MCF 10A (cell line): ENCODE data around the gene TMEM220. TPM values are rescaled to one million over a fixed set of nuclear protein-coding genes. Genes with fewer than 3 reads are reported as not detected.

ENCODE experiments used
- BruUV-seq: library from RNA; stranded (reverse); fragments of 400-500 nt; replicated peaks from 2 replicates; lab custom pipeline; 2021; lab: Mats Ljungman, UMichigan
- CTCF ChIA-PET: fragments of 300-600 bp; sonication (Branson Sonifier 250); formaldehyde crosslinking; extraction: SDS; loops from one replicate; lab custom pipeline; 2021; ENCODE audit warnings: antibody characterized with exemption, inconsistent platforms; lab: Yijun Ruan, JAX
- POLR2A ChIA-PET: fragments of 300-600, 350-650 bp; sonication (Branson Sonifier 250); formaldehyde crosslinking; extraction: SDS; loops from one replicate; lab custom pipeline; 2020; ENCODE audit warnings: antibody characterized with exemption, inconsistent platforms; lab: Yijun Ruan, JAX
- DNase-seq: peaks from one replicate; pipeline ENCODE4 v3.0.0-alpha.2; 2018; ENCODE audit not compliant: unreplicated experiment
- H3K27ac Mint-ChIP-seq: one replicate; pipeline ENCODE4 v1.8.0; 2022; ENCODE audit warnings: mild to moderate bottlenecking, low read depth, mixed read lengths; ENCODE audit not compliant: unreplicated experiment
- H3K27me3 Mint-ChIP-seq: one replicate; pipeline ENCODE4 v1.8.0; 2022; ENCODE audit warnings: mixed read lengths; ENCODE audit not compliant: insufficient read depth, unreplicated experiment
- H3K36me3 Mint-ChIP-seq: one replicate; pipeline ENCODE4 v1.8.0; 2022; ENCODE audit warnings: mild to moderate bottlenecking, moderate library complexity, mixed read lengths; ENCODE audit not compliant: insufficient read depth, unreplicated experiment
- H3K4me1 Mint-ChIP-seq: one replicate; pipeline ENCODE4 v1.8.0; 2022; ENCODE audit warnings: mixed read lengths; ENCODE audit not compliant: insufficient read depth, unreplicated experiment
- H3K4me3 Mint-ChIP-seq: one replicate; pipeline ENCODE4 v1.8.0; 2022; ENCODE audit warnings: mild to moderate bottlenecking, moderate library complexity, mixed read lengths; ENCODE audit not compliant: unreplicated experiment
- H3K9me3 Mint-ChIP-seq: one replicate; pipeline ENCODE4 v1.8.0; 2022; ENCODE audit warnings: mixed read lengths; ENCODE audit not compliant: unreplicated experiment
- CTCF ChIP-seq: fragments of 200-600 bp; IDR thresholded peaks from one replicate; pipeline ENCODE4 v1.8.0; 2022; ENCODE audit warnings: antibody characterized with exemption, mild to moderate bottlenecking; ENCODE audit not compliant: unreplicated experiment
- intact Hi-C: fragments of 100-400 bp; cut with micrococcal nuclease; formaldehyde crosslinking; loops from 2 replicates; pipeline ENCODE4 v1.14.1; 2022
- total RNA-seq: library from RNA; stranded (reverse); gene quantifications from 2 replicates; pipeline ENCODE4 v1.2.3, GENCODE V29; 2022

Gene TMEM220
- total RNA-seq, 1 experiment from 2014 or later: 1.1 TPM

GRCh38 chr17:10777131-10777807 lies 47.4 kb upstream of the TMEM220 start:
- DNase-seq: no peak
- no peaks in the 10 kb centered on the region for H3K9me3 Mint-ChIP-seq
- ChIA-PET POLR2A (no interaction called here), CTCF (interaction anchor here (0.6 kb wide), 1 partner anchor 853 kb away, joined by 5 read pairs; no protein-coding TSS in a partner anchor)
- H3K27me3 Mint-ChIP-seq: peaks cover 16% of the 10 kb centered on the region
- no peaks in the 10 kb centered on the region for H3K36me3 Mint-ChIP-seq
- intact Hi-C loops: no loop called here
- no peak overlapping the region for H3K4me3 Mint-ChIP-seq
- BruUV-seq: no TSS peak
- TF ChIP-seq CTCF: no peak
- no peak overlapping the region for H3K27ac Mint-ChIP-seq
- H3K4me1 Mint-ChIP-seq: no peaks in the 10 kb centered on the region

- Mint-ChIP-seq H3K4me3 (no peak overlapping the region), H3K9me3 (peaks cover 6% of the 10 kb centered on the region), H3K36me3 (no peaks in the 10 kb centered on the region), H3K4me1 (no peaks in the 10 kb centered on the region), H3K27ac (no peak overlapping the region), H3K27me3 (peaks cover 16% of the 10 kb centered on the region)
- DNase-seq: no peak
- no TSS peak for BruUV-seq
- intact Hi-C loops: no loop called here
- POLR2A ChIA-PET: no interaction called here
- CTCF ChIA-PET: no interaction called here
- no peak for TF ChIP-seq CTCF
Observed at GRCh38 chr17:10776381-10776780, 46.6 kb upstream of the TMEM220 start.

- CTCF ChIA-PET: interaction anchor here (0.6 to 0.7 kb wide), 2 partner anchors 13 to 104 kb away, joined by 3 read pairs; no protein-coding TSS in a partner anchor
- no peak overlapping the region for H3K27ac Mint-ChIP-seq
- DNase-seq: no peak
- H3K4me3 Mint-ChIP-seq: no peak overlapping the region
- H3K27me3 Mint-ChIP-seq: peaks cover 16% of the 10 kb centered on the region
- POLR2A ChIA-PET: no interaction called here
- intact Hi-C loops: no loop called here
- H3K9me3 Mint-ChIP-seq: peaks cover 8% of the 10 kb centered on the region
- TF ChIP-seq CTCF: no peak
- no peaks in the 10 kb centered on the region for H3K4me1 Mint-ChIP-seq
- BruUV-seq: no TSS peak
- no peaks in the 10 kb centered on the region for H3K36me3 Mint-ChIP-seq
Observed at GRCh38 chr17:10775740-10776356, 46.0 kb upstream of the TMEM220 start.

GRCh38 chr17:10775058-10775457 lies 45.2 kb upstream of the TMEM220 start:
- no TSS peak for BruUV-seq
- intact Hi-C loops: no loop called here
- POLR2A ChIA-PET: no interaction called here
- H3K9me3 Mint-ChIP-seq: peaks cover 8% of the 10 kb centered on the region
- DNase-seq: no peak
- peaks cover 16% of the 10 kb centered on the region for H3K27me3 Mint-ChIP-seq
- no peaks in the 10 kb centered on the region for H3K36me3 Mint-ChIP-seq
- H3K27ac Mint-ChIP-seq: no peak overlapping the region
- no peaks in the 10 kb centered on the region for H3K4me1 Mint-ChIP-seq
- TF ChIP-seq CTCF: no peak
- no peak overlapping the region for H3K4me3 Mint-ChIP-seq
- CTCF ChIA-PET: interaction anchor here (0.7 kb wide), 1 partner anchor 103 kb away, joined by 3 read pairs; no protein-coding TSS in a partner anchor
